WTC11 (cell line): ENCODE results near the gene DCTN1. TPM values are rescaled to one million over a fixed set of nuclear protein-coding genes. Genes with fewer than 3 reads are reported as not detected.

Experiments used
- ATAC-seq: fragments of 200-7000 bp; cut with Tn5 transposase; 2 replicates; pipeline ENCODE4 v1.10.0; 2021; ENCODE audit warnings: mild to moderate bottlenecking, moderate library complexity
- CTCF ChIA-PET: fragments of 300-600 bp; sonication (Branson Sonifier 250); formaldehyde crosslinking; loops from one replicate; lab custom pipeline; 2021; ENCODE audit warnings: antibody characterized with exemption; lab: Charles Lee
- POLR2A ChIA-PET: fragments of 350-600 bp; sonication (Branson Sonifier 250); formaldehyde crosslinking; loops from one replicate; lab custom pipeline; 2021; ENCODE audit warnings: antibody characterized with exemption; lab: Charles Lee
- DNase-seq: peaks from one replicate; pipeline ENCODE4 v3.0.0; 2021; ENCODE audit warnings: low spot score
- H3K27ac Mint-ChIP-seq: 2 replicates; pipeline ENCODE4 v1.8.0; 2021; ENCODE audit warnings: mixed read lengths
- H3K27me3 Mint-ChIP-seq: 2 replicates; pipeline ENCODE4 v1.8.0; 2021; ENCODE audit warnings: low read depth, mild to moderate bottlenecking, moderate library complexity, mixed read lengths
- H3K36me3 Mint-ChIP-seq: 2 replicates; pipeline ENCODE4 v1.8.0; 2021; ENCODE audit warnings: mixed read lengths
- H3K4me1 Mint-ChIP-seq: 2 replicates; pipeline ENCODE4 v1.8.0; 2022; ENCODE audit warnings: mixed read lengths
- H3K4me3 Mint-ChIP-seq: 2 replicates; pipeline ENCODE4 v1.8.0; 2021; ENCODE audit warnings: mild to moderate bottlenecking, moderate library complexity, mixed read lengths
- H3K9me3 Mint-ChIP-seq: 2 replicates; pipeline ENCODE4 v1.8.0; 2021; ENCODE audit warnings: mixed read lengths
- IRF2 ChIP-seq: sonication (generic); formaldehyde crosslinking; IDR thresholded peaks from 2 replicates; pipeline ENCODE4 v1.8.0; 2022; ENCODE audit warnings: low read depth, missing genetic modification reagents, borderline replicate concordance
- JUN ChIP-seq: sonication (generic); formaldehyde crosslinking; IDR thresholded peaks from 2 replicates; pipeline ENCODE4 v1.8.0; 2023; ENCODE audit warnings: mild to moderate bottlenecking, missing genetic modification reagents
- NR2C2 ChIP-seq: sonication (generic); formaldehyde crosslinking; IDR thresholded peaks from 2 replicates; pipeline ENCODE4 v1.8.0; 2022; ENCODE audit warnings: mild to moderate bottlenecking, missing genetic modification reagents
- OVOL2 ChIP-seq: fragments of 250-450 bp; sonication (Bioruptor Pico); IDR thresholded peaks from 2 replicates; pipeline ENCODE4 v1.9.0; 2021; ENCODE audit warnings: mild to moderate bottlenecking, borderline replicate concordance
- RORB ChIP-seq: fragments of 250-450 bp; sonication (Bioruptor Pico); IDR thresholded peaks from 2 replicates; pipeline ENCODE4 v1.9.0; 2021; ENCODE audit warnings: mild to moderate bottlenecking
- SMAD3 ChIP-seq: sonication (generic); formaldehyde crosslinking; IDR thresholded peaks from 2 replicates; pipeline ENCODE4 v1.8.0; 2022; ENCODE audit warnings: missing genetic modification reagents, mild to moderate bottlenecking, borderline replicate concordance
- SP1 ChIP-seq: sonication (generic); formaldehyde crosslinking; conservative IDR thresholded peaks from 2 replicates; pipeline ENCODE4 v1.8.1; 2022; ENCODE audit warnings: missing genetic modification reagents
- TCF7 ChIP-seq: sonication (generic); formaldehyde crosslinking; IDR thresholded peaks from 2 replicates; pipeline ENCODE4 v1.8.0; 2022; ENCODE audit warnings: mild to moderate bottlenecking, low read depth, missing genetic modification reagents, moderate library complexity
- TEAD1 ChIP-seq: sonication (generic); formaldehyde crosslinking; IDR thresholded peaks from 2 replicates; pipeline ENCODE4 v1.8.0; 2022; ENCODE audit warnings: mild to moderate bottlenecking, missing genetic modification reagents
- ZBTB21 ChIP-seq: sonication (generic); formaldehyde crosslinking; IDR thresholded peaks from 2 replicates; pipeline ENCODE4 v1.8.1; 2023; ENCODE audit warnings: mild to moderate bottlenecking, missing genetic modification reagents, borderline replicate concordance
- ZNF138 ChIP-seq: sonication (generic); formaldehyde crosslinking; conservative IDR thresholded peaks from 2 replicates; pipeline ENCODE4 v1.8.1; 2022; ENCODE audit warnings: mild to moderate bottlenecking, moderate library complexity, missing genetic modification reagents
- ZNF219 ChIP-seq: sonication (generic); formaldehyde crosslinking; IDR thresholded peaks from 2 replicates; pipeline ENCODE4 v1.8.0; 2023; ENCODE audit warnings: missing genetic modification reagents, mild to moderate bottlenecking, borderline replicate concordance
- ZNF396 ChIP-seq: fragments of 250-450 bp; sonication (Bioruptor Pico); IDR thresholded peaks from 2 replicates; pipeline ENCODE4 v1.8.0; 2021; ENCODE audit warnings: mild to moderate bottlenecking, moderate library complexity, borderline replicate concordance
- ZNF423 ChIP-seq: fragments of 250-450 bp; sonication (Bioruptor Pico); IDR thresholded peaks from 2 replicates; pipeline ENCODE4 v2.1.2; 2022; ENCODE audit warnings: mild to moderate bottlenecking, moderate library complexity
- ZNF671 ChIP-seq: fragments of 250-450 bp; sonication (Bioruptor Pico); IDR thresholded peaks from 2 replicates; pipeline ENCODE4 v1.8.0; 2021; ENCODE audit warnings: mild to moderate bottlenecking
- total RNA-seq: library from RNA; stranded (reverse); gene quantifications from 3 replicates; pipeline ENCODE4 v1.2.3, GENCODE V29; 2021
- TF ChIP-seq, protein P1 (sequence below): sonication (generic); formaldehyde crosslinking; IDR thresholded peaks from 2 replicates; pipeline ENCODE4 v1.8.0; 2022; ENCODE audit warnings: mild to moderate bottlenecking, missing genetic modification reagents
- TF ChIP-seq, protein P2 (sequence below): sonication (generic); formaldehyde crosslinking; IDR thresholded peaks from 2 replicates; pipeline ENCODE4 v1.8.1; 2023; ENCODE audit warnings: mild to moderate bottlenecking, missing genetic modification reagents, moderate library complexity
- TF ChIP-seq, protein P3 (sequence below): fragments of 250-450 bp; sonication (Bioruptor Pico); IDR thresholded peaks from 2 replicates; pipeline ENCODE4 v1.9.0; 2021; ENCODE audit warnings: mild to moderate bottlenecking, borderline replicate concordance
- TF ChIP-seq, protein P4 (sequence below): sonication (generic); formaldehyde crosslinking; IDR thresholded peaks from 2 replicates; pipeline ENCODE4 v1.8.1; 2022; ENCODE audit warnings: low read depth, mild to moderate bottlenecking, moderate library complexity, missing genetic modification reagents, borderline replicate concordance
- TF ChIP-seq, protein P5 (sequence below): sonication (generic); formaldehyde crosslinking; conservative IDR thresholded peaks from 2 replicates; pipeline ENCODE4 v1.8.1; 2023; ENCODE audit warnings: mild to moderate bottlenecking, low read depth, missing genetic modification reagents, moderate library complexity
- TF ChIP-seq, protein P6 (sequence below): fragments of 250-450 bp; sonication (Bioruptor Pico); IDR thresholded peaks from 2 replicates; pipeline ENCODE4 v2.1.2; 2022; ENCODE audit warnings: mild to moderate bottlenecking, moderate library complexity

DCTN1 gene
- total RNA-seq, 1 experiment from 2014 or later: 179 TPM

DNA sequence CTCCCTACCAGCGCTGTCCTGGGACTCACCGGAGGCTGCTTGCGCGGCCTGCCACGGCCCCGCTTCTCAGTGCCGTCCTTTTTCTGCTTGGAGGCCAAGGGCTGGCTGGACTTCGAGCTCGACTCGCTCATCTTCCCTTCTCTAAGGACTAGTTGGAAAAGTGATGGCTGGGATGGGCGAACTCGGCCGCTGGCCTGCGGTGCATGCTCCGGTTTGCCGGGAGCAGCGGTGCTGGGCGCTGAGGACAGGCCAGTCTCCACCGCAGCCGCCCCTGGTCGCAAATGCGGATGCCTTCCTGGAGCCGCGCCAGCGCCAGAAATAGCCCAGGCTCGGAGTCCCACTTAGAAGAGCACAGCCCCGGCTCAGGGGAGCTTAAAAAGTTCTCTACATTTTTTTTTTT is 38.2 kb upstream of the DCTN1 start (continued):
- TF ChIP-seq, protein P1, sequence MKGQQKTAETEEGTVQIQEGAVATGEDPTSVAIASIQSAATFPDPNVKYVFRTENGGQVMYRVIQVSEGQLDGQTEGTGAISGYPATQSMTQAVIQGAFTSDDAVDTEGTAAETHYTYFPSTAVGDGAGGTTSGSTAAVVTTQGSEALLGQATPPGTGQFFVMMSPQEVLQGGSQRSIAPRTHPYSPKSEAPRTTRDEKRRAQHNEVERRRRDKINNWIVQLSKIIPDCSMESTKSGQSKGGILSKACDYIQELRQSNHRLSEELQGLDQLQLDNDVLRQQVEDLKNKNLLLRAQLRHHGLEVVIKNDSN (CRISPR knock-in tag): no peak
- TF ChIP-seq SMAD3 (CRISPR knock-in tag) (no peak), ZBTB21 (CRISPR knock-in tag) (no peak), ZNF671 (CRISPR knock-in tag) (no peak), TCF7 (CRISPR knock-in tag) (no peak), RORB (no peak)

DNA sequence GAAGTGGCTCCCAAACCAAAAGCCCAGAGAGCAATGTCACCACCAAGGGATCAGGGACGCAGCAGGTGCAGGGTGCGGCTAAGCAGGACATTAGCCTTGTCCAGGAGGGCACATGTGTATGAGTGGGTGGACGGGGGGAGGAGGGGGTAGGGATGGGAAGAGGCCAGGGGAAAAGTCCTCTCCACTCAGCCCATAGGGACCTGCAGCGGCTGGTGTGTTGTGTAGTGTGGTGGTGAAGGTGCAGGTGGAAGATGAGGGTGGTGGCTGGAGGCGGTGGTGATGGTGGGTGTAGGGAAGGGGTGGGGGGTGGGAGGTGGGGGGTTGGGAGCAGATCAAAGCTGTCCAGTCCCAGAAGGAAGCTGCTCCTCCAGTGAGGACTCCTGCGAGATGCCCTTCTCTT is 37.7 kb upstream of the DCTN1 start:
- Mint-ChIP-seq H3K27me3 (peaks cover 74% of the 10 kb centered on the region), H3K36me3 (no peaks in the 10 kb centered on the region), H3K9me3 (no peaks in the 10 kb centered on the region), H3K4me3 (no peak overlapping the region), H3K4me1 (peaks cover 23% of the 10 kb centered on the region), H3K27ac (no peak overlapping the region)
- no peak for TF ChIP-seq ZNF219
- ChIA-PET CTCF (interaction anchor here (1.0 to 1.4 kb wide), 2 partner anchors 26 to 83 kb away, joined by 3 to 4 read pairs; no protein-coding TSS in a partner anchor), POLR2A (no interaction called here)
- no peak for DNase-seq
- no peak for ATAC-seq

DNA sequence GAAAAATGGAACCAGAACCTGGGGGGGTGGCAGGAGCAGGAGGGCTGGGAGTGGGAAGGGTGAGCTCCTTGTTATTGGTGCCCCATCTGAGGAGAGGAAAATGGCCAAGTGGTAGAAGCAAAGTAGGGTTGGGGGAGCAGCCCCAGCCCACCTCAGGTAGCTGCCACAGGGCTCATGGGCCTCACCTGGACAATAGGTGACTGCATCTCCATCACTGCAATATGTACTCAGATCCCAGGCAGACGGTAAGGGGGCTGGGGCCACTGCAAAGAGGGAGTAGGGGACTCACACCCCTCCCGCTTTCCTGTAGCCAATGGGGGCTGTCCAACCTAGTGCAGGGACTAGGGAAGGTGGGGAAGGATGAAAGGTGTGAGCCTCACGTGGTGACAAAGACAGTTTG is 37.1 kb upstream of the DCTN1 start:
- POLR2A ChIA-PET: no interaction called here
- DNase-seq: no peak
- peaks cover 73% of the 10 kb centered on the region for H3K27me3 Mint-ChIP-seq
- H3K4me1 Mint-ChIP-seq: peaks cover 19% of the 10 kb centered on the region
- no peaks in the 10 kb centered on the region for H3K36me3 Mint-ChIP-seq
- no peak for TF ChIP-seq IRF2 (CRISPR knock-in tag)
- no peak for TF ChIP-seq SP1
- TF ChIP-seq, protein P2, sequence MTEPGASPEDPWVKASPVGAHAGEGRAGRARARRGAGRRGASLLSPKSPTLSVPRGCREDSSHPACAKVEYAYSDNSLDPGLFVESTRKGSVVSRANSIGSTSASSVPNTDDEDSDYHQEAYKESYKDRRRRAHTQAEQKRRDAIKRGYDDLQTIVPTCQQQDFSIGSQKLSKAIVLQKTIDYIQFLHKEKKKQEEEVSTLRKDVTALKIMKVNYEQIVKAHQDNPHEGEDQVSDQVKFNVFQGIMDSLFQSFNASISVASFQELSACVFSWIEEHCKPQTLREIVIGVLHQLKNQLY (CRISPR knock-in tag): no peak
- TF ChIP-seq TCF7 (CRISPR knock-in tag): no peak
- no peak for TF ChIP-seq ZBTB21 (CRISPR knock-in tag)
- TF ChIP-seq JUN (CRISPR knock-in tag): no peak
- TF ChIP-seq, protein P3, sequence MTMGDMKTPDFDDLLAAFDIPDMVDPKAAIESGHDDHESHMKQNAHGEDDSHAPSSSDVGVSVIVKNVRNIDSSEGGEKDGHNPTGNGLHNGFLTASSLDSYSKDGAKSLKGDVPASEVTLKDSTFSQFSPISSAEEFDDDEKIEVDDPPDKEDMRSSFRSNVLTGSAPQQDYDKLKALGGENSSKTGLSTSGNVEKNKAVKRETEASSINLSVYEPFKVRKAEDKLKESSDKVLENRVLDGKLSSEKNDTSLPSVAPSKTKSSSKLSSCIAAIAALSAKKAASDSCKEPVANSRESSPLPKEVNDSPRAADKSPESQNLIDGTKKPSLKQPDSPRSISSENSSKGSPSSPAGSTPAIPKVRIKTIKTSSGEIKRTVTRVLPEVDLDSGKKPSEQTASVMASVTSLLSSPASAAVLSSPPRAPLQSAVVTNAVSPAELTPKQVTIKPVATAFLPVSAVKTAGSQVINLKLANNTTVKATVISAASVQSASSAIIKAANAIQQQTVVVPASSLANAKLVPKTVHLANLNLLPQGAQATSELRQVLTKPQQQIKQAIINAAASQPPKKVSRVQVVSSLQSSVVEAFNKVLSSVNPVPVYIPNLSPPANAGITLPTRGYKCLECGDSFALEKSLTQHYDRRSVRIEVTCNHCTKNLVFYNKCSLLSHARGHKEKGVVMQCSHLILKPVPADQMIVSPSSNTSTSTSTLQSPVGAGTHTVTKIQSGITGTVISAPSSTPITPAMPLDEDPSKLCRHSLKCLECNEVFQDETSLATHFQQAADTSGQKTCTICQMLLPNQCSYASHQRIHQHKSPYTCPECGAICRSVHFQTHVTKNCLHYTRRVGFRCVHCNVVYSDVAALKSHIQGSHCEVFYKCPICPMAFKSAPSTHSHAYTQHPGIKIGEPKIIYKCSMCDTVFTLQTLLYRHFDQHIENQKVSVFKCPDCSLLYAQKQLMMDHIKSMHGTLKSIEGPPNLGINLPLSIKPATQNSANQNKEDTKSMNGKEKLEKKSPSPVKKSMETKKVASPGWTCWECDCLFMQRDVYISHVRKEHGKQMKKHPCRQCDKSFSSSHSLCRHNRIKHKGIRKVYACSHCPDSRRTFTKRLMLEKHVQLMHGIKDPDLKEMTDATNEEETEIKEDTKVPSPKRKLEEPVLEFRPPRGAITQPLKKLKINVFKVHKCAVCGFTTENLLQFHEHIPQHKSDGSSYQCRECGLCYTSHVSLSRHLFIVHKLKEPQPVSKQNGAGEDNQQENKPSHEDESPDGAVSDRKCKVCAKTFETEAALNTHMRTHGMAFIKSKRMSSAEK: no peak
- no peak for TF ChIP-seq OVOL2 (CRISPR knock-in tag)
- no peak for TF ChIP-seq ZNF138 (CRISPR knock-in tag)
- TF ChIP-seq ZNF396 (CRISPR knock-in tag): no peak
- TF ChIP-seq, protein P4, sequence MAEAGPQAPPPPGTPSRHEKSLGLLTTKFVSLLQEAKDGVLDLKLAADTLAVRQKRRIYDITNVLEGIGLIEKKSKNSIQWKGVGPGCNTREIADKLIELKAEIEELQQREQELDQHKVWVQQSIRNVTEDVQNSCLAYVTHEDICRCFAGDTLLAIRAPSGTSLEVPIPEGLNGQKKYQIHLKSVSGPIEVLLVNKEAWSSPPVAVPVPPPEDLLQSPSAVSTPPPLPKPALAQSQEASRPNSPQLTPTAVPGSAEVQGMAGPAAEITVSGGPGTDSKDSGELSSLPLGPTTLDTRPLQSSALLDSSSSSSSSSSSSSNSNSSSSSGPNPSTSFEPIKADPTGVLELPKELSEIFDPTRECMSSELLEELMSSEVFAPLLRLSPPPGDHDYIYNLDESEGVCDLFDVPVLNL (CRISPR knock-in tag): no peak
- TF ChIP-seq, protein P5, sequence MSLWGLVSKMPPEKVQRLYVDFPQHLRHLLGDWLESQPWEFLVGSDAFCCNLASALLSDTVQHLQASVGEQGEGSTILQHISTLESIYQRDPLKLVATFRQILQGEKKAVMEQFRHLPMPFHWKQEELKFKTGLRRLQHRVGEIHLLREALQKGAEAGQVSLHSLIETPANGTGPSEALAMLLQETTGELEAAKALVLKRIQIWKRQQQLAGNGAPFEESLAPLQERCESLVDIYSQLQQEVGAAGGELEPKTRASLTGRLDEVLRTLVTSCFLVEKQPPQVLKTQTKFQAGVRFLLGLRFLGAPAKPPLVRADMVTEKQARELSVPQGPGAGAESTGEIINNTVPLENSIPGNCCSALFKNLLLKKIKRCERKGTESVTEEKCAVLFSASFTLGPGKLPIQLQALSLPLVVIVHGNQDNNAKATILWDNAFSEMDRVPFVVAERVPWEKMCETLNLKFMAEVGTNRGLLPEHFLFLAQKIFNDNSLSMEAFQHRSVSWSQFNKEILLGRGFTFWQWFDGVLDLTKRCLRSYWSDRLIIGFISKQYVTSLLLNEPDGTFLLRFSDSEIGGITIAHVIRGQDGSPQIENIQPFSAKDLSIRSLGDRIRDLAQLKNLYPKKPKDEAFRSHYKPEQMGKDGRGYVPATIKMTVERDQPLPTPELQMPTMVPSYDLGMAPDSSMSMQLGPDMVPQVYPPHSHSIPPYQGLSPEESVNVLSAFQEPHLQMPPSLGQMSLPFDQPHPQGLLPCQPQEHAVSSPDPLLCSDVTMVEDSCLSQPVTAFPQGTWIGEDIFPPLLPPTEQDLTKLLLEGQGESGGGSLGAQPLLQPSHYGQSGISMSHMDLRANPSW: no peak
- TF ChIP-seq ZNF423 (CRISPR knock-in tag): no peak
- TF ChIP-seq, protein P6, sequence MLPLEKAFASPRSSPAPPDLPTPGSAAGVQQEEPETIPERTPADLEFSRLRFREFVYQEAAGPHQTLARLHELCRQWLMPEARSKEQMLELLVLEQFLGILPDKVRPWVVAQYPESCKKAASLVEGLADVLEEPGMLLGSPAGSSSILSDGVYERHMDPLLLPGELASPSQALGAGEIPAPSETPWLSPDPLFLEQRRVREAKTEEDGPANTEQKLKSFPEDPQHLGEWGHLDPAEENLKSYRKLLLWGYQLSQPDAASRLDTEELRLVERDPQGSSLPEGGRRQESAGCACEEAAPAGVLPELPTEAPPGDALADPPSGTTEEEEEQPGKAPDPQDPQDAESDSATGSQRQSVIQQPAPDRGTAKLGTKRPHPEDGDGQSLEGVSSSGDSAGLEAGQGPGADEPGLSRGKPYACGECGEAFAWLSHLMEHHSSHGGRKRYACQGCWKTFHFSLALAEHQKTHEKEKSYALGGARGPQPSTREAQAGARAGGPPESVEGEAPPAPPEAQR (CRISPR knock-in tag): no peak
- TF ChIP-seq NR2C2 (CRISPR knock-in tag): no peak
- TF ChIP-seq TEAD1: no peak
- TF ChIP-seq ZNF219: no peak
- ATAC-seq: no peak
- H3K27ac Mint-ChIP-seq: no peak overlapping the region
- no peaks in the 10 kb centered on the region for H3K9me3 Mint-ChIP-seq
- CTCF ChIA-PET: interaction anchor here (2.4 kb wide), 1 partner anchor 26 kb away, joined by 14 read pairs; no protein-coding TSS in a partner anchor
- no peak overlapping the region for H3K4me3 Mint-ChIP-seq
